ENCODE measurements around the gene PTPN1. TPM values are rescaled to one million over a fixed set of nuclear protein-coding genes. Genes with fewer than 3 reads are reported as not detected.

The PTPN1 gene
- total and polyA plus RNA-seq, 10 of the 15 experiments (the other 5 are each of a cell fraction or from before 2014, with no cell fraction given), result 15.9 to 74.7 (median 43.9) TPM

GRCh38 chr20:50546729-50547314 lies 36.6 kb downstream of the PTPN1 start (continued):
- TF ChIP-seq CHD2 (IDR thresholded peaks at IDR 0.05; ENCODE audit: borderline replicate concordance, low read depth, low read length) (no peak), MTA2 (IDR thresholded peaks at IDR 0.05; ENCODE audit: low read depth) (peak; percentile 76), BRCA1 (IDR thresholded peaks at IDR 0.05; ENCODE audit: low read depth, low read length) (no peak), ATF2 (IDR thresholded peaks at IDR 0.05; ENCODE audit: low read length) (0 out of 2 replicates have a peak, but pooled peaks have one; percentile 40), IKZF2 (IDR thresholded peaks at IDR 0.05) (peak in 1 of 2 experiments; percentile 29; a peak in 2 of 4 replicates), STAT1 (conservative IDR thresholded peaks at IDR 0.05) (no peak), SPI1 (IDR thresholded peaks at IDR 0.05; ENCODE audit: borderline replicate concordance, insufficient read depth, low read depth, low read length) (peak; percentile 73), ZBTB40 (IDR thresholded peaks at IDR 0.05; ENCODE audit: borderline replicate concordance) (peak; percentile 47; the same call in 1 of the 2 replicates), ATF3 (IDR thresholded peaks at IDR 0.05; ENCODE audit: borderline replicate concordance, extremely low read depth, low read depth, low read length) (no peak), NFXL1 (IDR thresholded peaks at IDR 0.05; ENCODE audit: borderline replicate concordance) (no peak), PKNOX1 (IDR thresholded peaks at IDR 0.05) (peak; percentile 28; the same call in 1 of the 2 replicates), MEF2B (IDR thresholded peaks at IDR 0.05; ENCODE audit: partially characterized antibody, poor library complexity, severe bottlenecking) (no peak), IKZF1 (conservative IDR thresholded peaks at IDR 0.05) (no peak), RUNX3 (IDR thresholded peaks at IDR 0.05; ENCODE audit: low read length) (peak; percentile 73), IRF4 (IDR thresholded peaks at IDR 0.05; ENCODE audit: low read depth, low read length) (0 out of 2 replicates have a peak, but pooled peaks have one; percentile 14), KAT2A (conservative IDR thresholded peaks at IDR 0.05; ENCODE audit: control insufficient read depth, low read depth, low read length) (no peak), MXI1 (IDR thresholded peaks at IDR 0.05; ENCODE audit: low read depth, low read length) (no peak; the same call in 1 of the 2 replicates)

Measured in GM12878 (cell line).